HG03045 (cell line): ENCODE data around the gene NFATC1.

Experiments
- ATAC-seq: cut with Tn5 transposase; IDR thresholded peaks from one replicate; pipeline ENCODE4 v1.9.1; 2021; ENCODE audit warnings: mild to moderate bottlenecking, moderate library complexity; ENCODE audit not compliant: unreplicated experiment

The NFATC1 gene

DNA sequence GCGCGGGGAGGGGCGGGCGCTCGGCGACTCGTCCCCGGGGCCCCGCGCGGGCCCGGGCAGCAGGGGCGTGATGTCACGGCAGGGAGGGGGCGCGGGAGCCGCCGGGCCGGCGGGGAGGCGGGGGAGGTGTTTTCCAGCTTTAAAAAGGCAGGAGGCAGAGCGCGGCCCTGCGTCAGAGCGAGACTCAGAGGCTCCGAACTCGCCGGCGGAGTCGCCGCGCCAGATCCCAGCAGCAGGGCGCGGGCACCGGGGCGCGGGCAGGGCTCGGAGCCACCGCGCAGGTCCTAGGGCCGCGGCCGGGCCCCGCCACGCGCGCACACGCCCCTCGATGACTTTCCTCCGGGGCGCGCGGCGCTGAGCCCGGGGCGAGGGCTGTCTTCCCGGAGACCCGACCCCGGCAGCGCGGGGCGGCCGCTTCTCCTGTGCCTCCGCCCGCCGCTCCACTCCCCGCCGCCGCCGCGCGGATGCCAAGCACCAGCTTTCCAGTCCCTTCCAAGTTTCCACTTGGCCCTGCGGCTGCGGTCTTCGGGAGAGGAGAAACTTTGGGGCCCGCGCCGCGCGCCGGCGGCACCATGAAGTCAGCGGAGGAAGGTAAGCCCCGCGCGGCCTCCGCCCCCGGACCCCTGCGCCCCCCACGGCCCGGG is at the start of gene NFATC1:
Gene NFATC1, plus strand, starts transcription at position 170 of the 644 bp plus-strand sequence. Its CDS starts 295 bp downstream, at position 465.
- ATAC-seq: no peak

DNA sequence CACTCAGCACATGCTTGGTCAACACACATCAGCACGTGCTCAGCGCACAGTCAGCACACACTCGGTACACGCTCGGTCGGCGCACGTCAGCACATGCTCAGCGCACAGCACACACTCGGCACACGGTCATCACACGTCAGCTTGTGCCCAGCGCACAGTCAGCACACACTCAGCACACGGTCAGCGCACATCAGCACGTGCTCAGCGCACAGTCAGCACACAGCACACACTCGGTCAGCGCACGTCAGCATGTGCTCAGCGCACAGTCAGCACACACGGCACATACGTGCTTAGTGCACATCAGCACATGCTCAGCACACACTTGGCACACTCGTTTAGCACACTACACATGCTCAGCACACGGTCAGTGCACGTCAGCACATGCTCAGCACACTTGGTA is 49.7 kb upstream of the NFATC1 start:
- no peak for ATAC-seq

- ATAC-seq: no peak
Observed at GRCh38 chr18:79348066-79348465, 47.7 kb upstream of the NFATC1 start.

DNA sequence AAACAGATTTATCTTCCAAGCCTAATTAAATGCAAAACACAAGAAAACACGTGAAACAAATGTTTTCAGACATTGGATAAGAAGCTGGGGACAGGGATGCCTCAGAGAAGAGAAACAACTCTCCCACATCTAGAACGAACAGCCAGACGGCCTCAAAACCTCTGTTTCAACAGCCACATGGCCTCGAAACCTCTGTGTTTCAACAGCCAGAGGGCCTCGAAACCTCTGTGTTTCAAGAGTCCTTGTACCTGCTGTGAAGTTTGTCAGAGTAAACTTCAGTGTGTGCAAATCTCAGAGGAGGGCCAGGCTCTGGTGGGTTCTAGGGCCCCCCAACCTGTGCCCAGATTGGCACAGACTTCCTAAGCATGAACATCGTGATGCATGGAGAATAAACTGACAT is 43.3 kb upstream of the NFATC1 start:
- no peak for ATAC-seq

DNA sequence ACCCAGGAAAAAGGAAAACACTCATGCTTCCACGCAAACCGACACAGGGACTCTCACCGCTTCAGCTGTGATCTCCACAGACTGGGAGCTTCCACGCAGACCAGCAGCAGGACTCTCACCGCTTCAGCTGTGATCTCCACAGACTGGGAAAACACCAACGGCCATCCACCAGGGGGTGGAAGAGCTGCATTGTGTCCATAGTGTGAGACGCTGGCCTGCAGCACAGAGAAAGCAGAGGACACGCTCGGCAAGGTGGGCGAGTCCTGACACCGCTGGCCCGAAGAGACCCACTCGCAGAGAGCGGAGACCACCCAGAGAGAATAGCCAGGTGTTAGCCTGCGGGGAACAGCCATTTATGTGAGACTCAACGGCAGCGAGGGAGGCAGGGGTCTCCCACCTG is 42.5 kb upstream of the NFATC1 start:
- no peak for ATAC-seq

- no peak for ATAC-seq
Observed at GRCh38 chr18:79354350-79354749, 41.4 kb upstream of the NFATC1 start.

DNA sequence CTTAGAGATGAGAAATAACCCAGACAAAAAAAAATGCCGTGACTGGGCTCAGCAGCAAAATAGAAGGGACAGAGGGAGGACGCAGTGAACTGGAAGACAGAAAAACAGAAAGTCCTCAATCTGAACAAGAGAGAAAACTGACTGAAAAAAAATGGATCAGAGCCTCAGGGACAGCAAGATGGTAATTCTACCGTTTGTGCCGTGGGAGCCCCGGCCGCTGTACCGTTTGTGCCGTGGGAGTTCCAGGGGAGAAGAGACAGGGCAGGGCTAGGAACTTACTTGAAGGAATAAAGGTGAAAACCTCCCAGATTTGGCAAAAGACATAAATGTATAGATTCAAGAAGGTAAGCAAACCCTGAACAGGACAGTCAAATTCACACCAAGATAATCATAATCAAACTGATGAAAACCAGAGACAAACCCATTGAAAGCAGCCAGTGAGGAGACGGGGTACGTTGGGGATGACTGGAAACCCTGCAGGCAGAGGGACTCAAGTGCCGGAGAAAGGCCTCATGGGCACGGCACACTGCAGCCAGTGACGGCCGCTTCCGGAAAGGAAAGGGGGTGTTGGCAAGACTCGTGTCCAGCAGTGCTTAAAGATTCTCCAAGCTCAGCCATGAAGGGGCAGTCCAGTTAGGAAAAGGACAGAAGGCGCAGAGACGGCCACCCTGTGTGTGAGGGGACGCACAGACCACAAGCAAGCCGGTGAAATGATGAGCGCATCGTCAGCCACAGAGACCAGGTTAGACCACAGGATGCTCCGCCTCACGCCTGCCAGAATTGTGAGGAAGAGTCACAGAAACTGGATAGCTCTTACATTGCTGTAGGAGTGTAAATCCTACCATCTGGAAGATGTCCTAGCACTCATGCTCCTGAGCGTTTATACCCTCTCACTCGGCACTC is 40.0 kb upstream of the NFATC1 start:
- peak; percentile 35 for ATAC-seq

DNA sequence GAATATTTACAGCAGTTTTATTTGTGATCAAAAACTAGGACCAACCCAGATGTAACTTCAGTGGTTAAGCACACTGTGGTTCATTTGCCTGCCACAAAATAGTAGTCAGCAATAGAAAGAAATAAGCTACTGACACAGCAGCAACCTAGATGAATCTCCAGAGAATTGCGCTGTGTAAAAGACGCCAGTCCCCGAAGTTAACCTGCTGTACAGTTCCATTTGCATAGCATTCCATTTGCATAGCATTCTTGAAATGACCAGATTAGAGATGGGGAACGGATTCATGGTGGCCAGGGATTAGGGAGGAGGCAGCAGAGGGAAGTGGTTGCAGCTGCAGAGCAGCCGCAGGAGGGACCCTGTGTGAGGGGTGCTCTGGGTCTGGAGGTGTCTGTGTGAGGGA is 39.3 kb upstream of the NFATC1 start:
- peak; percentile 87 for ATAC-seq

DNA sequence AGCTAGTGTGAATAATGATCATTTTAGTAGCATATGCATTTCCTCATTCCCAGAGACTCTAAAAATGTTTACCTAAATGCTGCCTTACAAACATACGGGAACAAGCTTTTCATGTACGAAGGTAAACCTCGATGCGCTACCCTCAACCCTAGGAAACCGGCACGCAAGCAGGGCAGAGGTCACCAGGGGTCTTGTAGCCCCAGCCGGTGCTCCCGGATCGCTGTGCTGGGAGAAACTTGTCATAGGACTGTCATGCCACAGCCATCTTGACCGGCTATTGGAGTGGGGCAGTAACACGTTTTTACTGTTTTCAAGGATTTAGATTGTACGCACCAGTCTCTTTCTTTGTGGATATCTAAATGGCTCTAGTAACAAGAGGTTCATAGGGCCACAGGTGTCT is 34.8 kb upstream of the NFATC1 start:
- no peak for ATAC-seq

DNA sequence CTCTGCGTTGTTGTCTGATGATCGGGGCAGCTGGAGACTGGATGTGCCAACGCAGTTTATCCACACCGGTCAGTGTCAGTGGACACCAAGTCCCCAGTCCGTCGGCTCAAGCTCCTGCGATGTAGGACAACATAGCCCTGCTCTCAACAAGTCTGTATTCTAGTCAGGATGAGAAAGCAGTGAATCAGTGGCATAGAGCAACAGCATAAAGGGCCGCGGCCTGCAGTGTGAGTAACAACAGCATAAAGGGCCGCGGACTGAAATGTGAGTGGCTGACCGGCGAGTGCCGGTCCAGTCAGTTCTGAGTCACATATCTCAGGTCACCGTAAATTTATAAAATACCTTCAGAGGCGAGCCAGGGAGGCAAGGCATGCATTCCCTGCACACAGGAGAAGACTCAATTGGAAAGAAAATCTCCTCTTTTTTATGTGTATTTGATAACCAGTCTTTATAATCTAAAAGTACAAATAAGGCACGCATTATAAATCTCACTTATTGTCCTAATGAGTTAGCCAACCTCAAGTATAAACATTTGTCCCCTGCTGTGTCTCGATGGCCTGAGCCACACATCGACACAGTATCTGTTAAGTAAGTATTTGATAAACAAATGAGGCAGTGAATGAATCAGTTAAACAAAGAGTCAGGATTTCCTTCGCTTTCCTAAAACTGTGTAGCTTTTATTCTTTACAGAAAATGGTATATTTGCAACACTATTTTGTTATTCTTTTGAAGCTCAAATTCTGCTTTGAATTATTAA is 33.8 kb upstream of the NFATC1 start:
- no peak for ATAC-seq

DNA sequence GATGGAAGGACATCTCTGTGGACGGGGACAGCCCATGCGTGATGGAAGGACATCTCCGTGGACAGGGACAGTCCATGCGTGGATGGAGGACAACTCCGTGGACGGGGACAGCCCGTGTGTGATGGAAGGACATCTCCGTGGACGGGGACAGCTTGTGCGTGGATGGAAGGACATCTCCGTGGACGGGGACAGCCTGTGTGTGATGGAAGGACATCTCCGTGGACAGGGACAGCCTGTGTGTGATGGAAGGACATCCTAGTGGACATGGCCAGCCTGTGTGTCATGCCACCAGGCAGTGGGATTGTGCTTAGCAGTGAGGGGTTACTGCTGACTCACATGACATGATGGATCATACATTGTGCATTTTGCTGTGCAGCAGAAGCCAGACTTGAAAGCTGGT is 30.0 kb upstream of the NFATC1 start:
- no peak for ATAC-seq

GRCh38 chr18:79366177-79367094 is 29.3 kb upstream of the NFATC1 start:
- ATAC-seq: no peak

DNA sequence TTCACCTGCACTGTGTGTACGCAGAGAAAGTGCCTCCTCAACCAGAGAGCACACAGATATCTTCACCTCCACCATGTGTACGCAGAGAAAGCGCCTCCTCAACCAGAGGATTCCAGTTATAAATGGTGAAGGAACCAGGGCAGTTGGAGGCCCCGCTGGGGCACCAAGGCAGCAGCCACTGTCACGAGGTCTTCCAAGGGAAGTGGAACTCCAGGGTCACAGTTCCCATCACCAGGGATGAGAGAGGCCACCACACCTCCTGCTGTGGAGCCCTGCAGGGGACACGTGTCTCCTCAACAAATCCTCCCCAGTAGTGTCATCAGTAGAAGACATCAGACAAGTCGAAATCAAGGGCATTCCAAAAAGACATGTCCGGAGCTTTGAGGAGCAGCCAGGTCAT is 28.2 kb upstream of the NFATC1 start:
- no peak for ATAC-seq

DNA sequence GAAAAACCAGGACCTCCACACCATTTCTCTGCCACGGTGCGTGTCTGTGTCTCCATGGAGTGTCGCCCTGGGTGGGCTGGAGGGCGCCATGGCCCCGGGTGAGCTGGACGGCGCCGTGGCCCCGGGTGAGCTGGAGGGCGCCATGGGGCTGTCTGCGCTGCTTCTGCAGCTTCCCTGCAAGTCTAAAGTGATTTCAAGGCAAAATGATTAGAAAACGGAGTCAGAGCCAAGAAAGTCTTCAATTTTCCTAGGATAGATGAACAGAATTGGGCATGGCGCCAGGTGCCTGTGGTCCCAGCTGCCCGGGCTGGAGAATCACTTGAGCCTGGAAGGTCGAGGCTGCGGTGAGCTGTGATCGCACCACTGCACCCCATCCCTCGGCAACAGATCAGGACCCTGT is 27.7 kb upstream of the NFATC1 start:
- ATAC-seq: no peak

DNA sequence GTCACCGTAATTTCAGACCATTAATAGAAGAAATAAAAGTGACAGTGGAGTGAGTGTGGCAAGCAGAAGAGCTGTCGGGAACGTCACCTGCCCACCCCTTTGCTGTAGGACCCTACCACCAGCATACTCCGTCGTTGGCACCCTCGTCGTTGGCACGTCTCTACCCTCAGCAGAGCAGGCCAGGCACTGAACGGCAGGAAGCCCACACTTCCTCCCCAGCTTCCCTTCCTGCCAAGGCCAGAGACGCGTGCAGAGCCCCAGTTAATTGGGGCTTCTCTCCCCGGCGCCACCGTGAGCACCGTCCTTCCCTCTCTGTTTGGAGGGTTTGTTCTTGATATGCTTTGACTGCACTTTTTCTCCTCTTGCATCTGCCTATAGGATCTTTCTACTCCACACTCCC is 27.0 kb upstream of the NFATC1 start:
- ATAC-seq: no peak

GRCh38 chr18:79371561-79372121 is 24.1 kb upstream of the NFATC1 start:
- ATAC-seq: no peak

GRCh38 chr18:79372461-79372860 is 23.3 kb upstream of the NFATC1 start:
- ATAC-seq: no peak

DNA sequence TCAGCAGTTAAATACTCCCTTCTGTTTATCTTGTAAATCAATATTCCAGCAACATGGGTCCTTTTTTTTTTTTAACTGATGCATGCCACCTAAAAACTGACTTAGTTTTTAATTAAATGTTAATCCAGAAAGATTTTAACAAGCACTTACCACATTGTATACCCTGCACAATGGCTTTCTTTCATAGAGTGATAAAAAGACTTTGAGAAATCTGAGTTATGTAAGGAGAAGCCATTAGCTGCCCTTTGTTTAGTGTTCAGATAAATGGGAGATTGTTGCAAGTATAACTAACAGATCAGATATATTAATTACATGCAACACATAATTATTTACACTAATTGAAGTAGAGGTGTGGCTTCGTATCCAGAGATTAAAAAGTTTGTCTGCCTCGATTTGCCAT is 22.7 kb upstream of the NFATC1 start:
- ATAC-seq: no peak

GRCh38 chr18:79373736-79374135 is 22.0 kb upstream of the NFATC1 start:
- no peak for ATAC-seq
